Measurements from ENCODE around the gene CTXN2. TPM values are rescaled to one million over a fixed set of nuclear protein-coding genes. Genes with fewer than 3 reads are reported as not detected.

The CTXN2 gene
- total and polyA plus RNA-seq, 9 of the 15 experiments (the other 6 are each of a cell fraction or from before 2014, with no cell fraction given): not detected

GRCh38 chr15:48168616-48169015 lies 22.8 kb upstream of the CTXN2 start (continued):
- TF ChIP-seq ZNF609 (CRISPR knock-in tag; IDR thresholded peaks at IDR 0.05; ENCODE audit: borderline replicate concordance) (no peak), SNRNP70 (optimal IDR thresholded peaks at IDR 0.05; ENCODE audit: low read depth, low read length) (no peak), DDX20 (tag; IDR thresholded peaks at IDR 0.05; ENCODE audit: low read depth) (no peak)

GRCh38 chr15:48170981-48171380 lies 20.5 kb upstream of the CTXN2 start:
- WGBS (ENCODE audit: insufficient coverage, low coverage, missing lambda C conversion rate): 7% methylated on average over 1 of the region's 1 CpG
- Histone ChIP-seq H3K9ac (ENCODE audit: insufficient read depth in 1 of 2, low read depth in 2 of 2, low read length in 2 of 2) (no peak overlapping the region), H3K79me2 (ENCODE audit: control insufficient read depth, insufficient read depth, low read length) (no peaks in the 10 kb centered on the region), H3K9me1 (ENCODE audit: control insufficient read depth, insufficient read depth, low read length) (no peaks in the 10 kb centered on the region), H3K4me2 (ENCODE audit: insufficient read depth, low read length) (no peak overlapping the region), H3K4me1 (replicated peaks in 1 of 2; ENCODE audit: control insufficient read depth in 2 of 2, insufficient read depth in 2 of 2, low read length in 2 of 2) (no peaks in the 10 kb centered on the region), H3K4me3 (no peak overlapping the region), H3K9me3 (replicated peaks; ENCODE audit: control insufficient read depth, insufficient read depth, low read depth, low read length) (no peaks in the 10 kb centered on the region), H4K20me1 (replicated peaks; ENCODE audit: control insufficient read depth, insufficient read depth, low read length) (no peaks in the 10 kb centered on the region), H2AFZ (ENCODE audit: low read depth, low read length) (no peak overlapping the region), H3K36me3 (ENCODE audit: control insufficient read depth, insufficient read depth, low read length) (no peaks in the 10 kb centered on the region), H3K27me3 (ENCODE audit: control insufficient read depth in 2 of 2, insufficient read depth in 2 of 2, low read length in 2 of 2) (no peaks in the 10 kb centered on the region), H3K27ac (ENCODE audit: extremely low read depth, low read depth, low read length) (no peak overlapping the region)
- in situ Hi-C loops (cut with MboI): no loop called here
- ATAC-seq: no peak
- intact Hi-C loops (cut with micrococcal nuclease): no loop called here
- BruUV-seq (replicated peaks): no TSS peak
- DNase-seq (ENCODE audit: extremely low read depth in 1 of 4, low spot score in 3 of 4): no peak
- CTCF ChIA-PET (ENCODE audit: low intra/inter-chr PET ratio): no interaction called here
- no peak for FAIRE-seq
- POLR2A ChIA-PET: no interaction called here
- no peak for TF ChIP-seq ZNF146 (CRISPR knock-in tag; IDR thresholded peaks at IDR 0.05; ENCODE audit: unreplicated experiment)
- TF ChIP-seq HMGXB4 (CRISPR knock-in tag; IDR thresholded peaks at IDR 0.05): no peak
- no peak for TF ChIP-seq CHD4 (IDR thresholded peaks at IDR 0.05; ENCODE audit: insufficient read depth, insufficient replicate concordance, low read depth, low read length, poor library complexity, severe bottlenecking)
- no peak for TF ChIP-seq ZNF277 (CRISPR knock-in tag; IDR thresholded peaks at IDR 0.05; ENCODE audit: borderline replicate concordance)
- TF ChIP-seq ZNF79 (CRISPR knock-in tag; IDR thresholded peaks at IDR 0.05; ENCODE audit: low read depth): no peak
- no peak for TF ChIP-seq HLTF (IDR thresholded peaks at IDR 0.05)
- no peak for TF ChIP-seq TCF7 (IDR thresholded peaks at IDR 0.05; ENCODE audit: borderline replicate concordance)
- no peak for TF ChIP-seq KLF6 (CRISPR knock-in tag; IDR thresholded peaks at IDR 0.05; ENCODE audit: borderline replicate concordance)
- no peak for TF ChIP-seq NRF1 (conservative IDR thresholded peaks at IDR 0.05 in 1 of 2, IDR thresholded peaks at IDR 0.05 in 1 of 2)
- TF ChIP-seq OTX1 (CRISPR knock-in tag; IDR thresholded peaks at IDR 0.05): no peak
- TF ChIP-seq GTF2A2 (tag; IDR thresholded peaks at IDR 0.05): no peak
- TF ChIP-seq MAFG (tag; conservative IDR thresholded peaks at IDR 0.05): no peak

Measured in K562 (cell line).